ENCODE results near the gene WNT4. TPM values are rescaled to one million over a fixed set of nuclear protein-coding genes. Genes with fewer than 3 reads are reported as not detected.

Gene WNT4
- total RNA-seq, 1 donor from 2014 or later: 26.4 TPM

DNA sequence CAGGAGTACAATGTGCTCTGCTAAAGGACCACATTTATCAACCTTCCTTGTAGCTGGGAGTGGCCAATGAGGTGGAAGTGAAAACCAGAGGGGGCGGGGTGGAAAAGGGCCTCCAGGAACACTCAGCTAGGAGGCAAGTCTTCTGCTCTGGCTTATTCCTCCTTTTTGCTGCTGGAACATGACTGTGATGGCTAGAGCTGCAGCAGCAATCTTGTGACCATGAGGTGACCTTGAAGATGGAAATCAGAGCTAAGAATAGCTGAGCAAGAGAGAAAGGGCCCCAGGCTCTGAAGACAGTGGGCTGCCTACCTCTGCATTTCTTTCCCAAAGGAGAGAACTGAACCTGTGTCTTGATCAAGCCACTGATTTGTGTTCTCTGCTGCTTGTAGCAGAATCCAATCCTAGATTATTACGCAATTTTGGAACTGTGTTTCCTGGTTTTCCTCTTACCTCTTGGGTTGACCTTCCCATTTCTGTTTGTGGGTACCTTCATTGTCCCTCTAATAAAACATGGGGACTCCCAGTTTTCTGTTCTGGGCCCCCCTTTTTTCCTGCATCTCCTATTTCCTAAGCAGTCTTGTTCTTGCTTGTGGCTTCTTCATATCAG, 36.4 kb upstream of the WNT4 start:
- Mint-ChIP-seq H3K9me3 (no peaks in the 10 kb centered on the region), H3K4me1 (ENCODE audit: unreplicated experiment) (peaks cover 8% of the 10 kb centered on the region), H3K27me3 (peaks cover 3% of the 10 kb centered on the region), H3K27ac (no peak overlapping the region), H3K4me3 (no peak overlapping the region), H3K36me3 (no peaks in the 10 kb centered on the region)
- TF ChIP-seq, protein P1, sequence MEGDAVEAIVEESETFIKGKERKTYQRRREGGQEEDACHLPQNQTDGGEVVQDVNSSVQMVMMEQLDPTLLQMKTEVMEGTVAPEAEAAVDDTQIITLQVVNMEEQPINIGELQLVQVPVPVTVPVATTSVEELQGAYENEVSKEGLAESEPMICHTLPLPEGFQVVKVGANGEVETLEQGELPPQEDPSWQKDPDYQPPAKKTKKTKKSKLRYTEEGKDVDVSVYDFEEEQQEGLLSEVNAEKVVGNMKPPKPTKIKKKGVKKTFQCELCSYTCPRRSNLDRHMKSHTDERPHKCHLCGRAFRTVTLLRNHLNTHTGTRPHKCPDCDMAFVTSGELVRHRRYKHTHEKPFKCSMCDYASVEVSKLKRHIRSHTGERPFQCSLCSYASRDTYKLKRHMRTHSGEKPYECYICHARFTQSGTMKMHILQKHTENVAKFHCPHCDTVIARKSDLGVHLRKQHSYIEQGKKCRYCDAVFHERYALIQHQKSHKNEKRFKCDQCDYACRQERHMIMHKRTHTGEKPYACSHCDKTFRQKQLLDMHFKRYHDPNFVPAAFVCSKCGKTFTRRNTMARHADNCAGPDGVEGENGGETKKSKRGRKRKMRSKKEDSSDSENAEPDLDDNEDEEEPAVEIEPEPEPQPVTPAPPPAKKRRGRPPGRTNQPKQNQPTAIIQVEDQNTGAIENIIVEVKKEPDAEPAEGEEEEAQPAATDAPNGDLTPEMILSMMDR (conservative IDR thresholded peaks at IDR 0.05): no peak
- no peak for DNase-seq (ENCODE audit: extremely low spot score, unreplicated experiment)

DNA sequence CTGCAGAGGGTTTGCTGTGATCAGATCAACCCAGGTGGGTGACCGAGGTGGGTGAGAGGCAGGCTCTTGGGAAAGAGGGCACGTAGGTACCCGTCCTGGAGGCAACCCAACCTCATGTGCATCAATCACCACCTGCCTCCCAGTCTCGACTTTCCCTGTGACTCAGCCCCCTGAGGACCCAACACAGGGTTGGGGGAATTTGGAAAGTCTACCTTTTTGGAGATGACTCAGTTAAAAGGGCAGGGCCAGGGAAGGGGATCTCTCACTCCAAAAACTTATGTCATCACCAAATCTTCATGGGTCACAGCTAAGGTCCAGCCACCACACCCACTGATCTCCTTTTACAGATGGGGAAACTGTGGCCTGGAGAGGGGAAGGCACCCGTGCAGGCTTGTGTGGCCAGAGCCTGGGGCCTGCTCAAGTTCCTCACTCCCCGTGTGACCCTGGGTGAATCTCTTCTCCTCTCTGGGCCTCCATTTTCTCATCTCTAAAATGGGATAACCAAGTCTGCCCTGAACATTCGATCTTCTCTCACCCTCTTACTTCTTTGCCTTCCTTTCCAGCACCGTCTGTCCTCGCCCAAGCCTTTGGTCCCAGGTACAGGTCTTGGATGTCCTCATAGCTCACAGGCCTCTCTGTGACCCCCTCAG, 34.6 kb upstream of the WNT4 start:
- Mint-ChIP-seq H3K4me1 (ENCODE audit: unreplicated experiment) (peaks cover 8% of the 10 kb centered on the region), H3K9me3 (no peaks in the 10 kb centered on the region), H3K4me3 (no peak overlapping the region), H3K27ac (no peak overlapping the region), H3K36me3 (no peaks in the 10 kb centered on the region), H3K27me3 (peaks cover 3% of the 10 kb centered on the region)
- TF ChIP-seq, protein P1 (conservative IDR thresholded peaks at IDR 0.05): no peak
- no peak for DNase-seq (ENCODE audit: extremely low spot score, unreplicated experiment)

DNA sequence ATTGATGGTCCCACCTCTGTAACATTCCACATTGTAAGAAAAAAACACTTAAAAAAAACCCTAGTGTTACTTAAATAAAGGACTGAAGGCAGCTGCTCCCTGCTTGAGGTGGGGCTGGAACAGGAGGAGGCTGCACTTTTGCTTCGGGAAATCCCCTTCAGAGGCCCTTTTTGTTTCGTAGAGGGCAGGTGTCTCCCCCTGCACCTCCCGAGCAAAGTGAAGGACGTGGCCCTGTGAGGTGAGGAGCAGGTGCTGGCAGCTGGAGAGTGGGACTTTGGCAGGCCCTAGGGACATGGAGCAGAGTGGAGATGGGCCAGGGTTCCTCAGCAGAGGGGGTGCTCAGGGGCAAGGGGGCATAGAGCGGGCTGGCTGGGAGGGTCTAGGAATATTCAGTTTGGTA, 33.4 kb upstream of the WNT4 start:
- H3K4me3 Mint-ChIP-seq: no peak overlapping the region

DNA sequence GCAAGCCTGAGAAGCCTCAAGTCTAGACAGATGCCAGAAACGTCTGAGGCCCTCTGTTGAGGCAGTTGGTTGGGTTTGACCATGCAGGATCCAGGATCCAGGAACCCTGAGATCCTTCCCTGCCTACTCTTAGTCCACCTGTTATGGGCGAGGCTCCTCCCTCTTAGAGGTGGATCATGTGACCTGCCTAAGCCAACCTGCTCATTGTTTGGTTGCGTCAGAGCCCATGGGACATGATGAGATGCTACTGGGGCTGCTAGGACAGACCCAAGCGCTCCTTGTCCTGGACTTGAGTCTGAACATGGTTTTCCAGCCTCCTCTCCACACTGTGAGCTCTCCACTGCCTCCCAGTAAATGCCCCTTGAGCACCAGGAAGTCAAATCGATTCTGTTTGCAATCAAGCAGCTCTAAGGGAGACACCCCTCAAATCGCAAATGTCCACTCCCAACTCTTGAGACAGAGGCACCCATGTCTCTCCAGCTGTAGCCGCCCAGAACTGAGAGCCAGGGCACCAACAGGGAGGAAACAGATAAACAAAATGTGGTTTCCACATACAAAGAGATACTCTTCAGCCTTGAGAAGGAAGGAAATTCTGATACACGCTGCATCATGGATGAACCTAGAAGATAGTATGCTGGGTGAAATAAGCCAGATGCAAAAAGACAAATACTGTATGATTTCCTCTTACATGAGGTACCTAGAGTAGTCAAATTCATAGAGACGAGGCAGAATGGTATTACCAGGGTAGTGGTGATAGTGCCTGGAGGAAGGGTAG, 31.7 kb upstream of the WNT4 start:
- no peaks in the 10 kb centered on the region for H3K36me3 Mint-ChIP-seq
- H3K27ac Mint-ChIP-seq: peak overlapping the region; percentile 12
- peaks cover 8% of the 10 kb centered on the region for H3K4me1 Mint-ChIP-seq (ENCODE audit: unreplicated experiment)
- H3K27me3 Mint-ChIP-seq: no peaks in the 10 kb centered on the region
- no peak overlapping the region for H3K4me3 Mint-ChIP-seq
- TF ChIP-seq, protein P1 (conservative IDR thresholded peaks at IDR 0.05): no peak
- no peak for DNase-seq (ENCODE audit: extremely low spot score, unreplicated experiment)
- no peaks in the 10 kb centered on the region for H3K9me3 Mint-ChIP-seq

More for the DNA sequence above, 33.4 kb upstream of the WNT4 start:
- no peaks in the 10 kb centered on the region for H3K27me3 Mint-ChIP-seq
- no peak for DNase-seq (ENCODE audit: extremely low spot score, unreplicated experiment)
- TF ChIP-seq, protein P1 (conservative IDR thresholded peaks at IDR 0.05): no peak
- peak overlapping the region; percentile 87 for H3K27ac Mint-ChIP-seq
- H3K36me3 Mint-ChIP-seq: no peaks in the 10 kb centered on the region
- H3K4me1 Mint-ChIP-seq (ENCODE audit: unreplicated experiment): peaks cover 8% of the 10 kb centered on the region
- no peaks in the 10 kb centered on the region for H3K9me3 Mint-ChIP-seq

DNA sequence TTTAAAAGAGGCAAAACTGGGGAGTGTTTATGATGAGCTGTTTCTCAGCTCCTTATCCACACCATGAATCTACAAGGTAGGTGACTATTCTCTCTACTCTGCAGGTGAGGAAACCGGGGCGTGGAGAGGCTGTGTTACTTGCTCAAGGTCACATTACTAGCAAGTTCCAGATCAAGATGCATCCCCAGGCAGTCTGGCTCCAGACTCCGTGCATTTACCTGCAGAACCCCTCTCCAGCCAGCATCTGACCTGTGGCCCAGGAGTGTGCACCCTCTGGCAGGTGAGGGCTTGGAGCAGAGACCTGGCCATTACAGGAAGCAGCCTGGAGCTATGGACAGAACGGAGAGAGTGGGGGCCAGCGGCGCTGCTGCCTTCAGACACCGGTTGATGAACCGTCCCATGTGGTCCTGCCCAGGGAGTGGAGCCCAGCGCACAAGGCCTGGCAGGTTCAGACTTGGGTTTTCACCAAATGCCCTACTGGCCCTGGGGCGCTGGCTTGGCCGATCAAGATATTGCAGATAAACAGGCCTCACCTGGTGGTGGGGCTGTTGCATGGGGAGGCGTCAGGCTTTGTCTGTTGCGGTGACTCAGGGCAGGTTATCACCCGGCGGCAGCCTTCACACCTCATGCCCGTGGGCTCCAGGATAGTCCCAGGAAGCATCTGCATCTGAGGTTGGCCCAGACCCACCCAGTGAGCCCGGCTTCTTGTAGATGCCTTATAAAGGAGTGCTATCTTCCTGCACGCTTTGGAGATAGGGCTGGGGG, 29.2 kb upstream of the WNT4 start:
- Mint-ChIP-seq H3K27ac (no peak overlapping the region), H3K27me3 (no peaks in the 10 kb centered on the region), H3K4me3 (no peak overlapping the region), H3K9me3 (no peaks in the 10 kb centered on the region), H3K36me3 (no peaks in the 10 kb centered on the region), H3K4me1 (ENCODE audit: unreplicated experiment) (peaks cover 8% of the 10 kb centered on the region)
- DNase-seq (ENCODE audit: extremely low spot score, unreplicated experiment): no peak
- TF ChIP-seq, protein P1 (conservative IDR thresholded peaks at IDR 0.05): no peak
